Measurements from ENCODE around the gene KCNIP2.

DNA sequence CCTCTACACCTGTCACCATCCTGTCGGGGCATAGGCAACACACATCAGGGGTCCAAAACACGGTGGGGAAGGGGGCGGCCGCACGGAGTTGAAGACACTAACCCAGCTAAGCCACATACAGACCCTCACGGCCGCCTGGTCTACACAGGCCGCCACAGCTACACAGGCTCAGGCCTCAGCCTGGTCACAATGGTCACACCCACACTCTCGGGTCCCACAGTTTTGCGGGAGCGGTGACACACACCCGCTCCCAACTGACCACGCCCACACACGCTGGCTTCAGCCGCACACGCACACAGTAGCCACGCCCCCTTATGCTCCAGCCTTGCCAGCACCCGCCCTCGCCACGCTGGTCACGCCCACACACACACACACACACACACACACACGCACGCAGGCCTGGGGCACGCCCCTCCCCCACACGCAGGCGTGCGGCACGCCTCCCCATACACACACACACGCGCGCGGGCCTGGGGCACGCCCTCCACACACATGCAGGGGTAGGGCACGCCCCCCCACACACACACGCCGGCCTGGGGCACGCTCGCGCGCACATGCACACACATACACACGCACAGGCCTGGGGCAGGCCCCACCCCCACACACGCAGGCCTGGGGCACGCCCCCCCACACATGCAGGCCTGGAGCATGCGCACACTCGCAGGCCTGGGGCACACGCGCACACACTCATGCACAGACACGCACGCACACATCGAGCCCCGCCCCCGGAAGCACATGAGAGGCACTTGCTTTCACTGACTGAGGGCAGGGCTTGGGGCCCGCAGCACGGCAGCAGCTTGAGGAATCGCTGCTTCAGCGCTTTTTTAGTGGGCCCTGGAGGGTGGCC, 13.1 kb downstream of the KCNIP2 start:
- no peak for TF ChIP-seq YY1 (IDR thresholded peaks at IDR 0.05; ENCODE audit: insufficient read depth, insufficient read length)
- TF ChIP-seq SUZ12 (IDR thresholded peaks at IDR 0.05; ENCODE audit: extremely low read depth, insufficient read depth, insufficient read length) = no peak
- no peak for TF ChIP-seq ZNF274 (IDR thresholded peaks at IDR 0.05; ENCODE audit: low read depth, low read length)
